GM12891 (cell line): Measurements from ENCODE around the gene EEFSEC.

Experiments used
- POLR2AphosphoS5 ChIP-seq: IDR thresholded peaks from 2 replicates; pipeline ENCODE4 v1.6.1; 2011; ENCODE audit warnings: low read depth, low read length, control low read depth
- TAF1 ChIP-seq: IDR thresholded peaks from 2 replicates; pipeline ENCODE4 v1.6.1; 2011; ENCODE audit warnings: low read depth, low read length, control low read depth

GRCh38 chr3:128319107-128319506 lies 165.8 kb downstream of the EEFSEC start:
- no peak for TF ChIP-seq TAF1
- no peak for TF ChIP-seq POLR2AphosphoS5
